GM12878 (cell line): ENCODE measurements around the gene CHCHD6. TPM values are rescaled to one million over a fixed set of nuclear protein-coding genes. Genes with fewer than 3 reads are reported as not detected.

ENCODE experiments used
- ATAC-seq: fragments of 200-7000 bp; cut with Tn5 transposase; 3 replicates; pipeline ENCODE4 v1.9.1; 2020; ENCODE audit warnings: mild to moderate bottlenecking, moderate library complexity
- BruUV-seq: library from RNA; stranded (reverse); fragments of 400-500 nt; replicated peaks from 2 replicates; lab custom pipeline; 2021; lab: Mats Ljungman, UMichigan
- CTCF ChIA-PET: fragments of 300-600 bp; sonication (Branson Sonifier 250); formaldehyde crosslinking; extraction: SDS; loops from one replicate; lab custom pipeline; 2021; ENCODE audit warnings: inconsistent platforms; lab: Yijun Ruan, JAX
- POLR2A ChIA-PET: fragments of 350-600 bp; formaldehyde crosslinking; extraction: SDS; loops from one replicate; lab custom pipeline; 2021; ENCODE audit warnings: inconsistent platforms; lab: Charles Lee
- RAD21 ChIA-PET: fragments of 300-600 bp; sonication (Branson Sonifier 250); formaldehyde crosslinking; loops from one replicate; lab custom pipeline; 2023; ENCODE audit warnings: antibody characterized with exemption; ENCODE audit not compliant: unreplicated experiment; lab: Charles Lee
- SMC1A ChIA-PET: fragments of 300-600 bp; sonication (Branson Sonifier 250); formaldehyde crosslinking; loops from one replicate; lab custom pipeline; 2023; ENCODE audit not compliant: unreplicated experiment, uncharacterized antibody; lab: Charles Lee
- DNase-seq: peaks from one replicate; pipeline ENCODE4 v3.0.0-alpha.2; 2011; ENCODE audit warnings: low read depth, low spot score
- FAIRE-seq: peaks from 3 replicates; lab custom pipeline; 2011; peaks lifted over from hg19 to GRCh38; lab: Jason Lieb, UNC
- H2AFZ ChIP-seq: 2 replicates; pipeline ENCODE4 v1.6.0; 2011; ENCODE audit warnings: low read depth, low read length, control low read depth; ENCODE audit not compliant: control insufficient read depth
- H3K27ac ChIP-seq: 2 replicates; pipeline ENCODE4 v1.5.1; 2011; ENCODE audit warnings: control low read depth; ENCODE audit not compliant: control insufficient read depth, insufficient read depth
- H3K27me3 ChIP-seq, 2 experiments: replicated peaks in 1 of 2; 2 replicates each; pipeline versions ENCODE4 v1.6.0 to v1.6.1; 2011; ENCODE audit warnings: low read length in 1 of 2; ENCODE audit not compliant: control insufficient read depth in 2 of 2, insufficient read depth in 2 of 2
- H3K36me3 ChIP-seq, 2 experiments: 2 replicates each; pipeline ENCODE4 v1.5.1; 2011; ENCODE audit warnings: low read length in 1 of 2; ENCODE audit not compliant: control insufficient read depth in 2 of 2, insufficient read depth in 2 of 2
- H3K4me1 ChIP-seq: 2 replicates; pipeline ENCODE4 v1.6.1; 2011; ENCODE audit warnings: mild to moderate bottlenecking, low read length, moderate library complexity, mixed read lengths; ENCODE audit not compliant: control insufficient read depth, insufficient read depth
- H3K4me2 ChIP-seq: 2 replicates; pipeline ENCODE4 v1.6.0; 2011; ENCODE audit warnings: control low read depth; ENCODE audit not compliant: control insufficient read depth, insufficient read depth
- H3K4me3 ChIP-seq: fragments of 200-600 bp; sonication (generic); 2 replicates; pipeline ENCODE4 v1.5.1; 2016
- H3K79me2 ChIP-seq: 2 replicates; pipeline ENCODE4 v1.6.0; 2011; ENCODE audit warnings: low read length; ENCODE audit not compliant: control insufficient read depth, insufficient read depth
- H3K9ac ChIP-seq: 2 replicates; pipeline ENCODE4 v1.8.0; 2011; ENCODE audit warnings: low read length, control low read depth, mixed read lengths; ENCODE audit not compliant: control insufficient read depth, insufficient read depth
- H3K9me3 ChIP-seq: replicated peaks from 3 replicates; pipeline ENCODE4 v1.5.1; 2011; ENCODE audit warnings: mild to moderate bottlenecking, low read length; ENCODE audit not compliant: control insufficient read depth, insufficient read depth
- H4K20me1 ChIP-seq: 2 replicates; pipeline ENCODE4 v1.6.0; 2011; ENCODE audit not compliant: control insufficient read depth, insufficient read depth
- BCL3 ChIP-seq: IDR thresholded peaks from 2 replicates; pipeline ENCODE4 v1.6.1; 2011; ENCODE audit warnings: borderline replicate concordance, low read depth, mild to moderate bottlenecking, moderate library complexity, low read length; ENCODE audit not compliant: insufficient read depth, poor library complexity, severe bottlenecking
- CTCF ChIP-seq, 3 experiments: IDR thresholded peaks in 2 of 3; conservative IDR thresholded peaks in 1 of 3; 2 replicates each; pipeline ENCODE4 v1.5.1; 2011; ENCODE audit warnings: low read depth in 3 of 3, low read length in 3 of 3, mild to moderate bottlenecking in 3 of 3, control low read depth in 2 of 3, moderate library complexity in 2 of 3, inconsistent platforms in 1 of 3, mixed read lengths in 1 of 3; ENCODE audit not compliant: control insufficient read depth in 2 of 3, insufficient read depth in 1 of 3; ENCODE audit errors: extremely low read depth in 1 of 3
- IKZF1 ChIP-seq: fragments of 450-650 bp; conservative IDR thresholded peaks from 2 replicates; pipeline ENCODE4 v1.6.1; 2017; ENCODE audit warnings: antibody characterized with exemption, mild to moderate bottlenecking
- MYB ChIP-seq: fragments of 150-350 bp; IDR thresholded peaks from 2 replicates; pipeline ENCODE4 v1.6.1; 2014; ENCODE audit warnings: mild to moderate bottlenecking, low read depth, low read length, borderline replicate concordance
- NKRF ChIP-seq: fragments of 450-650 bp; conservative IDR thresholded peaks from 2 replicates; pipeline ENCODE4 v1.6.1; 2017; ENCODE audit warnings: mild to moderate bottlenecking, moderate library complexity
- WGBS: methylation state at CpG from one replicate; pipeline ENCODE4 v1.1.6; 2016; ENCODE audit warnings: low lambda C conversion rate; ENCODE audit not compliant: insufficient replicate concordance, insufficient coverage; ENCODE audit errors: missing lambda C conversion rate; 5-methylcytosine and 5-hydroxymethylcytosine counted together
- in situ Hi-C: fragments of 300-500 bp; cut with MboI; formaldehyde crosslinking; loops from 9 replicates; pipeline ENCODE4 v1.14.3; 2018; ENCODE audit warnings: mixed read lengths
- intact Hi-C: fragments of 100-400 bp; cut with micrococcal nuclease; formaldehyde crosslinking; loops from one replicate; pipeline ENCODE4 v1.14.2; 2022; ENCODE audit not compliant: unreplicated experiment
- polyA plus RNA-seq, 11 experiments: library from polyadenylated mRNA; depleted of rRNA in 4 of 11; unstranded in 6 of 11; stranded (reverse) in 5 of 11; fragments of >200 nt; fragmentation: Nextera tagmentation in 4 of 11; fragmentation: Illumina TruSeq in 1 of 11; extraction: Ambion mirVana in 4 of 11; extraction: Trizol in 1 of 11; gene quantifications; 1 replicate in 1 of 11; 2 replicates in 10 of 11; pipeline versions ENCODE4 v1.2.1 to v1.2.3, GENCODE V29; 2011 to 2016; ENCODE audit warnings: inconsistent platforms in 2 of 11, missing spikeins in 2 of 11, low read depth in 1 of 11
- total RNA-seq, 4 experiments: library from RNA; depleted of rRNA in 3 of 4; stranded (reverse); fragments of >200 nt in 3 of 4; fragmentation: Illumina TruSeq in 1 of 4; extraction: Trizol in 1 of 4; gene quantifications; 2 replicates each; pipeline versions ENCODE4 v1.2.1 to v1.2.3, GENCODE V29; 2013 to 2021

CHCHD6 gene
- total and polyA plus RNA-seq, 10 of the 15 experiments (the other 5 are each of a cell fraction or from before 2014, with no cell fraction given) = 2.7 to 16.7 (median 12.3) TPM

GRCh38 chr3:126994661-126995245 lies 290.7 kb downstream of the CHCHD6 start:
- H3K9me3 ChIP-seq = no peaks in the 10 kb centered on the region
- H3K27me3 ChIP-seq = no peaks in the 10 kb centered on the region
- H3K4me2 ChIP-seq = no peak overlapping the region
- H3K4me1 ChIP-seq = no peaks in the 10 kb centered on the region
- no peak overlapping the region for H3K9ac ChIP-seq
- BruUV-seq = no TSS peak
- ChIA-PET RAD21 (no interaction called here), POLR2A (no interaction called here), SMC1A (interaction anchor here (0.5 kb wide), 1 partner anchor 140 kb away, joined by 3 read pairs; no protein-coding TSS in a partner anchor), CTCF (interaction anchor here (0.8 kb wide), 1 partner anchor 445 kb away, joined by 3 read pairs; no protein-coding TSS in a partner anchor)
- ATAC-seq = no peak; the same call in 2 of the 3 replicates
- H2AFZ ChIP-seq = no peak overlapping the region
- peaks cover 0 to 13% of the 10 kb centered on the region in 2 experiments; a peak in 2 of 4 replicates for H3K36me3 ChIP-seq
- WGBS = 38% methylated on average over 10 of the region's 10 CpGs
- no peak overlapping the region for H3K4me3 ChIP-seq
- no peak for TF ChIP-seq BCL3
- TF ChIP-seq CTCF (IDR thresholded peaks at IDR 0.05 in 2 of 3, conservative IDR thresholded peaks at IDR 0.05 in 1 of 3; ENCODE audit: control insufficient read depth in 2 of 3, extremely low read depth in 1 of 3, insufficient read depth in 1 of 3, low read depth in 3 of 3, low read length in 3 of 3) = no peak
- no peak for TF ChIP-seq NKRF
- TF ChIP-seq IKZF1 = 0 out of 2 replicates have a peak, but pooled peaks have one; percentile 9
- TF ChIP-seq MYB = no peak
- TF ChIP-seq, all 136 proteins: peak for 1
- Histone ChIP-seq H4K20me1 (peaks cover 3% of the 10 kb centered on the region; the same call in 1 of the 2 replicates), H3K79me2 (no peaks in the 10 kb centered on the region), H3K27ac (no peak overlapping the region)
- intact Hi-C loops = no loop called here
- in situ Hi-C loops = no loop called here
- DNase-seq (no peak), FAIRE-seq (no peak)
